HT1080 (cell line): ENCODE data around the gene ZNF507. TPM values are rescaled to one million over a fixed set of nuclear protein-coding genes. Genes with fewer than 3 reads are reported as not detected.
A peak's percentile ranks its signal among the peaks of the same experiment; 100 is the strongest.
"Not testable (repeated sequence)": the region's sequence is repeated elsewhere in the genome, so short reads cannot be mapped to it uniquely, and the experiment has no call there.

Experiments
- DNase-seq: peaks from one replicate; pipeline ENCODE4 v3.0.0-alpha.2; 2015; ENCODE audit warnings: low read depth
- total RNA-seq: library from RNA; depleted of rRNA; stranded (reverse); fragments of >200 nt; shearing (Covaris generic); gene quantifications from 2 replicates; pipeline ENCODE4 v1.2.3, GENCODE V29; 2014; rRNA removed

ZNF507 gene
- total RNA-seq, 1 experiment from 2014 or later, result 8.9 TPM

- peak; percentile 11 for DNase-seq
Measured at GRCh38 chr19:32407004-32407992, 61.9 kb downstream of the ZNF507 start.

DNA sequence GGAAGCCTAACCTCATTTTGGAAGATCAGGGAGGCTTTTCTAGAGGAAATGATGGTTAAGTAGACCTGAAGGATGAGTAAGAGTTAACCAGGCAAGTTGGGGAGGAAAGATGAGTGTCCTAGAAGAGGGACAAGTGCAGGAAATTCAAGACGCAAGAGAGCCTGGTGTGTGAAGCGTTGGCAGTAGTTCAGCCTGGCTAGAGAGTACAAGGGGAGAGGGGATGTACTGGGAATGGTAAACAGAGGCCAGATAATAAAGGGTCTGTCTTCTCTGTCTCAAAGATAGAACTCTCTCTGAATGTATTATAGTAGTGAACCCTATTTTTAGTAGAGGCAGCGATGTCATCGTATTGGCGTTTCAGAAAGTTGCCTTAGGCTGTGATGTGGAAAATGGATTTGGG is 69.8 kb downstream of the ZNF507 start:
- no peak for DNase-seq

DNA sequence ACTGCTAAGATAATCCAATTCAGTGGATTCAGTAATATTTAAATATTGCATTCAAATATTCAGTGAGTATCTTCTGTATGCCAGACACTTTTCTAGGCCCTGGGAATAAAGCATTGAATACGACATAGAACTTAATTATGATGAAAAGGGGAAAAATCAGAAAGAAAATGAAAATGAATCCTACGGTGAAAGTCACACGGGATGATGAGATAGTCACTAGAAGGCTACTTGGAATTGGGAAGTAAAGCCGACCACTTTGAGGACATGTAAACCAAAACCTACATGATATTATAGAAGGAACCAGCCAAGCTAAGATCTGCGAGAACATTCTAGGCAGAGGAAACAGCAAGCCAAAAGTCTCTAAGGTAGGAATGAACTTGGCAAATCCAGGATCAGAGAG is 70.3 kb downstream of the ZNF507 start:
- no peak for DNase-seq

DNA sequence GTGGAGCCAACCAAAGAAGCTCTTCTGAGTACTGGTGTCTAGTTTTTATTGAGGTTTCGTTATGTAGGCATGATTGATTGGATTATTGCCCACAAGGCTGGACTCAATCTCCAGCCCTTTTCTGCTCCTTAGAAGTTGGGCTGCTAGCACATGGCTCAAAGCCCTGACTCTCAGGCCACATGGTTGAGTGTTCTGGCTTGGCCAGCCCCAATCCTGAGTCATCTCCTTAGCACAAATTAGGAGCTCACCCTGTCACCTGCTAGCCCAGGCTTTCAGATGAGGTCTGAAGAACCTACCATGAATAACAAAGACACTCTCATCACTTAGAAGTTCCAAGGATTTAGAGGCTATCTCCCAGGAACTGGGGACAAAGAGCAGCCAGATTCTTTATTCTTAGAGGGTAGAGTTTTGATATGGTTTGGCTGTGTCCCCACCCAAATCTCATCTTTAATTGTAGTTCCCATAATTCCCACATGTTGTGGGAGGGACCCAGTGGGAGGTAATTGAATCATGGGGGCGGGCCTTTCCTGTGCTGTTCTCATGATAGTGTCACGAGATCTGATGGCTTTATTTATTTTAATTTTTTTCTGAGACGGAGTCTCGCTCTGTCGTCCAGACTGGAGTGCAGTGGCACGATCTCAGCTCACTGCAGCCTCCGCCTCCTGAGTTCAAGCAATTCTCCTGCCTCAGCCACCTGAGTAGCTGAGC is 71.5 kb downstream of the ZNF507 start:
- DNase-seq, result no peak

DNA sequence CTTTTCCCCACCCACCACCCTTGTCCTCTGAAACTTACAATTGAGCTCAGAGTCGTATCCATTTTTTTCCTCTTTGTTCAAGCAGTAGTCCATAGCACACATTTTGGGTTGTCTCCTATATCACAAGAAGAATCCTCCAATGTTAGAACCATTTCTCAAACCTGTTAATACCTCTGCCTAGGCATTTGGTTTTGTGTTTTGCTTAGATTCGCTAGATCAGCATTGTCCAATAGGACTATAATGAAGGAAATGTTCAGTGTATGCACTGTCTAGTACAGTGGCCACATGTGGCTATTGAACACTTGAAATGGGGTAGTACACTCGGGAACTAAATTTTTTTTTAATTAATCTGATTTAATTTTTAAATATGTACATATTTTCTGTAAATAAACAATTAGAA is 72.7 kb downstream of the ZNF507 start:
- DNase-seq, result no peak

GRCh38 chr19:32421589-32422361 is 76.4 kb downstream of the ZNF507 start:
- no peak for DNase-seq

GRCh38 chr19:32422435-32422834 is 77.0 kb downstream of the ZNF507 start:
- no peak for DNase-seq

- DNase-seq, result not testable (repeated sequence)
Measured at GRCh38 chr19:32423944-32424343, 78.5 kb downstream of the ZNF507 start.

GRCh38 chr19:32427536-32427935 is 82.1 kb downstream of the ZNF507 start:
- no peak for DNase-seq

GRCh38 chr19:32436692-32437091 is 91.3 kb downstream of the ZNF507 start:
- DNase-seq, result no peak

DNA sequence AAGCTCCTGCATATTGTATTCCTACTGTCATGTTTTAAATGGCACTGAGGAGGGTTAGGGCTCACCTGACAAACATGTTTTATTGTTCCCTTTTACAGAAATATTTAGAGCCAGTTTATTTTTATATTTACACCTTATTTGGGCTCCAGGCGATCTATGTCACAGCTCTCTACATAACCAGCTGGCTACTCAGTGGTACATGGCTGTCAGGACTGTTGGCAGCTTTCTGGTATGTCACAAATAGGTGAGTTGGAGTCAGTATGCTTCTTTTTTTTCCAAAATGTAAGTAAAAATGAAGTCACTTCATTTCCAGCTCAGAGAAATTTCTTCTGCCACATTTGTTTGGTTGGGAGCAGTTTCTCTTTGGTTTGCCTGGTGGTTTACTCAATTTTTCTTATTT is 91.7 kb downstream of the ZNF507 start:
- DNase-seq, result no peak

Other genes starting within 250 kb of the ZNF507 start
- gene DPY19L3, start 60.2 kb downstream of the ZNF507 start, total RNA-seq, result 16.8 and 30.7 TPM in 2 replicates
- 239 and 252 TPM in 2 replicates for gene PDCD5, start 235.6 kb downstream of the ZNF507 start, total RNA-seq